Esophagus muscularis mucosa (tissue), 3 donors: ENCODE measurements around the gene SAP130.

Experiments used
- POLR2A ChIP-seq: fragments of 450-650 bp; IDR thresholded peaks from one replicate; pipeline ENCODE4 v1.6.1; 2017; ENCODE audit warnings: antibody characterized with exemption, moderate library complexity, mild to moderate bottlenecking, low read depth
- TF ChIP-seq, protein P1 (sequence below), 3 experiments: fragments of 200-600 bp in 2 of 3; fragments of 450-650 bp in 1 of 3; sonication (generic) in 2 of 3; IDR thresholded peaks; one replicate each; pipeline ENCODE4 v1.5.1; 2017 to 2019; ENCODE audit warnings: antibody characterized with exemption in 3 of 3, mild to moderate bottlenecking in 2 of 3, moderate library complexity in 1 of 3

DNA sequence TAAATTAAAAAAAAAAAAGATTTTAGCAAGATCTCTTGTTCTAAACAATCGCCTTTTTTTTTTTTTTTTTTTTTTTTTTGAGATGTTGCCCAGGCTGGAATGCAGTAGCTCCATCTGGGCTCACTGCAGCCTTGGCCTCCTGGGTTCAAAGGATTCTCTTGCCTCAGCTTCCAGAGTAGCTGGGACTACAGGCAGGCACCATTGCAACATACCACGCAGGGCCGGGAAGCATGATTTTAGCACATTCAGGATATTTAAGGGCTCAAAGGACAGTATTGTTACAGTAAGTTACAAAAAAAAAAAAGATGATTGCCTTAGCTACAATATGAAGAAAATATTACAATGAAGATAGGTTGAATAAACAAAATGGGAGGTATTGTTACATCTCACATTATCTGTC lies 29.5 kb upstream of the SAP130 start:
- TF ChIP-seq, protein P1, sequence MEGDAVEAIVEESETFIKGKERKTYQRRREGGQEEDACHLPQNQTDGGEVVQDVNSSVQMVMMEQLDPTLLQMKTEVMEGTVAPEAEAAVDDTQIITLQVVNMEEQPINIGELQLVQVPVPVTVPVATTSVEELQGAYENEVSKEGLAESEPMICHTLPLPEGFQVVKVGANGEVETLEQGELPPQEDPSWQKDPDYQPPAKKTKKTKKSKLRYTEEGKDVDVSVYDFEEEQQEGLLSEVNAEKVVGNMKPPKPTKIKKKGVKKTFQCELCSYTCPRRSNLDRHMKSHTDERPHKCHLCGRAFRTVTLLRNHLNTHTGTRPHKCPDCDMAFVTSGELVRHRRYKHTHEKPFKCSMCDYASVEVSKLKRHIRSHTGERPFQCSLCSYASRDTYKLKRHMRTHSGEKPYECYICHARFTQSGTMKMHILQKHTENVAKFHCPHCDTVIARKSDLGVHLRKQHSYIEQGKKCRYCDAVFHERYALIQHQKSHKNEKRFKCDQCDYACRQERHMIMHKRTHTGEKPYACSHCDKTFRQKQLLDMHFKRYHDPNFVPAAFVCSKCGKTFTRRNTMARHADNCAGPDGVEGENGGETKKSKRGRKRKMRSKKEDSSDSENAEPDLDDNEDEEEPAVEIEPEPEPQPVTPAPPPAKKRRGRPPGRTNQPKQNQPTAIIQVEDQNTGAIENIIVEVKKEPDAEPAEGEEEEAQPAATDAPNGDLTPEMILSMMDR (IDR thresholded peaks at IDR 0.05), result no peak
- no peak for TF ChIP-seq POLR2A
